ENCODE results near the gene POLR1A.

POLR1A gene

DNA sequence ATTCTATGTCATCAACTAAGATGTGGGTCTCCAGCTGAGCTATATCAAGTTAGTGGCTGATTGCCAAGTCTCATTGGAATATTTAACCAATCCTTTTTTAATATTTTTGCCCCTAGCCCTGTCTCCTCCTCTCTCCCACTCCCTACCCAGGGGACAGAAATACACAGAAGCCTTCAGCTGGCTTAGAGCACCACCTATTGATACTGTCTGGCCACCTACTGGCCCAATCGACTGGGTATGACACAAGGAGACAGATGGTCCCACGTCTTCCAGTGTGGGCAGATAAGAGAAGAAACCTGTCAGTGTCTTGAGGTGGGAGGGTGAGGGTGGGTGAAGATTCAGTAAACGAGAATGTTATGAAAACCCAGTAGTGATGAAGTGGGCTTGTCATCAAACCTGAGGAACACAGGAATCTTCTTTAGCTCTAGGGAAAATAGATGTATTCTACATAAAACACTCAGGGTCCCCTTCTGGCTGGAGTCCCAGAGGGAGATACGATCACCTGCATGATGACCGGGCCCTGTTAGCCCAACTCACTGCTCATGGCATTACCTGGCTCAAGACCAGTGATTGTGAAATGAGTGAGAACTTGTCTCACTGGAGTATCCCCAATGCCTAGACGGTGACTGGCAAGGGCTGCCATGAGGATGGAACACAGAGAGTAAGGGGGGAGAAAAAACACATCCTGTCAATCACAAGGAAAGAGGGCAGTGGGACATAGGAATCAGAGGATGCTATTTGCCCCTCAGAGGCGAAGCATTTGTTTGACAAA is 26.7 kb downstream of the POLR1A start:
- Histone ChIP-seq H3K36me3 (ENCODE audit: insufficient read depth, low read length) (peaks cover 37% of the 10 kb centered on the region), H3K9me3 (ENCODE audit: control insufficient read depth, insufficient read depth, low read length) (no peaks in the 10 kb centered on the region), H3K4me1 (ENCODE audit: insufficient read depth, low read length) (no peaks in the 10 kb centered on the region), H3K9ac (ENCODE audit: low read depth, low read length) (no peak overlapping the region)

DNA sequence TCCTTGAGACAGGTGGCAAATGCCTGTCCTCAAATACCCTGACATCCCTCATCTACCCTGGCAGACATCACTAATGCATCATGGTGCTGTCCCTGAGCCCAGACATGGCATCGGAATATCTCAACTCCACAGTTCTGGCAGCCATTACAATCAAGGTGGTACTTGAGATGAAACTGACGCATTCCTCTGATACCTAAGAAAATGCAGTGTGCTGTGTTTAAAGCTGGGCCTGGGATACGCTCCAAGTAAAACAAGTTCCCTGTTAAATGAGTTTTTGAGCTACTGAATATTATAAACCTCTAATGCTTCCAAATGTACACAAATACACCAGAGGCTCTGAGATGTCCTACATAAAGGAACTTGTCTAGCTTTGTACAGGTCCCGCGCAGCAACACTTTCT is 29.8 kb downstream of the POLR1A start:
- H3K9me3 ChIP-seq (ENCODE audit: control insufficient read depth, insufficient read depth, low read length), result no peaks in the 10 kb centered on the region
- peaks cover 44% of the 10 kb centered on the region for H3K36me3 ChIP-seq (ENCODE audit: insufficient read depth, low read length)
- H3K9ac ChIP-seq (ENCODE audit: low read depth, low read length), result no peak overlapping the region
- no peaks in the 10 kb centered on the region for H3K4me1 ChIP-seq (ENCODE audit: insufficient read depth, low read length)

DNA sequence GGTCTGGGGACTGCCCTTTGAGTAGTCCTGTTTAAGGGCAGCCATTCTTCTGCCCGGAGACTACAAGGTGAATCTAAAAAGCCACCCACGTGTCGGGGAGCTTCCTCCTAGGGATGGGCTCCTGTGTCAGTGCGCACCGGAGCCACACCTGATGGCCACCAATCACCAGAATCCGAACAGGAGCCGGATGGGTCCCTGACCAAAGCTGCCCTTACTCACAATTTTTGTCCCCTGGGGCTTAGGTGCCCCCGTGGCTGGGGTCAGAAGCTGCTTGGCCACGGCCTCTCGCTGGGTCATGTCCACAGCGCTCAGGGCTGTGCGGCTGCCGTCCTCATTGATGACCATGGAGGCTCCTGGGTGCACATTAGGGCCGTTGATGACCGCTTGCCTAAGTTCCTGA is 30.9 kb downstream of the POLR1A start:
- Histone ChIP-seq H3K9me3 (ENCODE audit: control insufficient read depth, insufficient read depth, low read length) (no peaks in the 10 kb centered on the region), H3K36me3 (ENCODE audit: insufficient read depth, low read length) (peaks cover 49% of the 10 kb centered on the region), H3K9ac (ENCODE audit: low read depth, low read length) (no peak overlapping the region), H3K4me1 (ENCODE audit: insufficient read depth, low read length) (no peaks in the 10 kb centered on the region)

DNA sequence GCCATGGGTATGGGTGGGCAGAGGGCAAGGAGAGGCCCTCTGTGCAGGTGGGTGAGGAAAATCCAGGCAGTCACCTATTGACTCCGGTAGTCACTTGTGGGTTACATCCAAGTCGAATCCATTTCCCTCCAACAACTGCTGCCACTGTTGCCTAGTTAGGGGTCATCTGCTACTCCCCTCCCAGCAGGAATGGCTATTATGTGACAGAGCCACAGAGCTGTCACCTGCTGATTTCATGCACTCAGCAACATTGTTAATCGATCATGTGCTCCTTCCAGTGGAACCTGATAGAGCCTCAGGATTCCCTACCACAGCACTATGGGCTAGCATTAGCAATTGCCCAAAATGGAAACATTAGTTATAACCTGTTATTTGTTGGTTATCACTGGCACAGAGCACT is 31.4 kb downstream of the POLR1A start:
- Histone ChIP-seq H3K4me1 (ENCODE audit: insufficient read depth, low read length) (no peaks in the 10 kb centered on the region), H3K36me3 (ENCODE audit: insufficient read depth, low read length) (peaks cover 50% of the 10 kb centered on the region), H3K9ac (ENCODE audit: low read depth, low read length) (no peak overlapping the region), H3K9me3 (ENCODE audit: control insufficient read depth, insufficient read depth, low read length) (no peaks in the 10 kb centered on the region)

DNA sequence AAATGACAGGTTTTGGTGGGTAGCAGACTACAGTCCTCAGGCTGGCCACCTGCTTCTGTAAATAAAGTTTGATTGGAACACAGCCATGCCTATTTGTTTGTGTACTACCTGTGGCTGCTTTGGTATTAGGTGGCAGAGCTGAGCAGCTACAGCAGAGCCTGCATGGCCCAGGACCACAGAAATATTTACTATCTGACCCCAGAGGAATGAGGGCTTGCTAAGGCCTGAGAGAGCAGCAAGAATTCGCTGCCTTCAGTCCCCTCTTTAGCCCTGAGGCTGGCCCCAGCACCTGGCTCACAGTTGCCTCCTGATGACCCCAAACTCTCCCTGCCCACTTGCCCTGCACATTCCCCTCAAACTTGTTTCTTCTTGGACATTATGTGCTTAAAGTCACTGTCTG is 32.5 kb downstream of the POLR1A start:
- Histone ChIP-seq H3K9me3 (ENCODE audit: control insufficient read depth, insufficient read depth, low read length) (no peaks in the 10 kb centered on the region), H3K4me1 (ENCODE audit: insufficient read depth, low read length) (no peaks in the 10 kb centered on the region), H3K36me3 (ENCODE audit: insufficient read depth, low read length) (peaks cover 56% of the 10 kb centered on the region), H3K9ac (ENCODE audit: low read depth, low read length) (no peak overlapping the region)

DNA sequence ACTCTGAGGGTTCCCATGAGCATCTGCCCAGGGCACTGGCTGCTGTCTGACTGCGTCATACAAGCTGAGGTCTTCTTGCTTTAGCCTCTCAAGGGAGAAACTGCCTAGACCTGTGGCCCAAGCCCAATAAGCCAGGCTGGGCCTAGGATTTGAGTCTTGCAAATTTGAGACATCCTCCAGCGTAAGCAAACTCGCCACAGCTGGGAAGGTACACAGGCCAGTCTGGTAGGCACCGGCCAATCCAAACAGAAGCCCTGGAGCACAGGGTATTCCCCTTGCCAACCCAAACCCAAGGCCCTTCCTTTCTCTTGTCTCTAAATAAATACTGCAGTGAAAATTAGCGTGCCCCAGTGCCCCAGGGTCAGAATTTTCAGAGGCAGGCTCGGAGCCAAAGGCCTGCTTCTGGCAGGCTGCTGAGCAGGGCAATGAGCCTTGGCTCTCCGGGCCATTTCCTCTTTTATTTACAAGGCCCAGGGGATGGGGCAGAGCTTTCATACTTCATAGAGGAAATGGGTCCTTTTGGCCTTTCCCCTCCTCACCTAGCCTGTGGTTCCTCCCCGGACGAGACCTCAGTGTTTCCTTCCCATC is 33.3 kb downstream of the POLR1A start:
- no peaks in the 10 kb centered on the region for H3K4me1 ChIP-seq (ENCODE audit: insufficient read depth, low read length)
- H3K36me3 ChIP-seq (ENCODE audit: insufficient read depth, low read length), result peaks cover 48% of the 10 kb centered on the region
- no peaks in the 10 kb centered on the region for H3K9me3 ChIP-seq (ENCODE audit: control insufficient read depth, insufficient read depth, low read length)
- no peak overlapping the region for H3K9ac ChIP-seq (ENCODE audit: low read depth, low read length)

- Histone ChIP-seq H3K9ac (ENCODE audit: low read depth, low read length) (no peak overlapping the region), H3K4me1 (ENCODE audit: insufficient read depth, low read length) (no peaks in the 10 kb centered on the region), H3K36me3 (ENCODE audit: insufficient read depth, low read length) (peaks cover 42% of the 10 kb centered on the region), H3K9me3 (ENCODE audit: control insufficient read depth, insufficient read depth, low read length) (no peaks in the 10 kb centered on the region)
These were observed 34.8 kb downstream of the POLR1A start for GRCh38 chr2:86070868-86071267.

DNA sequence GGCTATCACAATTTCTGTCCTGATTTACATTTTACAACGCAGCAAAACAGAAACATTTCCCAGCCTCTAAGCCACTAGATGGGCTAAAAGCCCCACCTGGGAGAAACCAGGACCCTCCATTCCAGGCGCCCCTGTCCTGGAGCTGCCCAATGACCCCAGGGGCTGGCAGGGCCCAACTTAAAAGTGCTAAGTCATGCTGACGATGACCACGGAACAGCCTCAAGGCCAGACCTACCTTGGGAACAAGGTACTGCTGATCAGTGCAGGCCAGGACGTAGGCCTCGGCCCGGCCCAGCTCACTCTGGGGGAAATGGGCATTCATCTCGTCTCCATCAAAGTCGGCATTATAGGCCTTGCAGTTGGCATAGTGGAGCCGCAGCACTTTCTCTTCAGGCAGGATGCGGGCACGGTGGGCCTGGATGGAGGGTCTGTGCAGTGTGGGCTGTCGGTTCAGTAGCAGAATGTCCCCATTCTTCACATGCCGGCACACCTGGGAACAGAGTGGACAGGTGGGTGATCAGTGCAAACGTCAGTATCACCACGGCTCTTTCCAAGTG is 35.8 kb downstream of the POLR1A start:
- no peaks in the 10 kb centered on the region for H3K9me3 ChIP-seq (ENCODE audit: control insufficient read depth, insufficient read depth, low read length)
- H3K9ac ChIP-seq (ENCODE audit: low read depth, low read length), result no peak overlapping the region
- H3K4me1 ChIP-seq (ENCODE audit: insufficient read depth, low read length), result no peaks in the 10 kb centered on the region
- H3K36me3 ChIP-seq (ENCODE audit: insufficient read depth, low read length), result peaks cover 43% of the 10 kb centered on the region

GRCh38 chr2:86069091-86069685 is 36.5 kb downstream of the POLR1A start:
- H3K4me1 ChIP-seq (ENCODE audit: insufficient read depth, low read length), result no peaks in the 10 kb centered on the region
- no peak overlapping the region for H3K9ac ChIP-seq (ENCODE audit: low read depth, low read length)
- H3K36me3 ChIP-seq (ENCODE audit: insufficient read depth, low read length), result peaks cover 44% of the 10 kb centered on the region
- H3K9me3 ChIP-seq (ENCODE audit: control insufficient read depth, insufficient read depth, low read length), result no peaks in the 10 kb centered on the region

- H3K36me3 ChIP-seq (ENCODE audit: insufficient read depth, low read length), result peaks cover 46% of the 10 kb centered on the region
- H3K4me1 ChIP-seq (ENCODE audit: insufficient read depth, low read length), result no peaks in the 10 kb centered on the region
- H3K9ac ChIP-seq (ENCODE audit: low read depth, low read length), result no peak overlapping the region
- H3K9me3 ChIP-seq (ENCODE audit: control insufficient read depth, insufficient read depth, low read length), result peaks cover 4% of the 10 kb centered on the region
These were observed 37.0 kb downstream of the POLR1A start for GRCh38 chr2:86068648-86069047.

DNA sequence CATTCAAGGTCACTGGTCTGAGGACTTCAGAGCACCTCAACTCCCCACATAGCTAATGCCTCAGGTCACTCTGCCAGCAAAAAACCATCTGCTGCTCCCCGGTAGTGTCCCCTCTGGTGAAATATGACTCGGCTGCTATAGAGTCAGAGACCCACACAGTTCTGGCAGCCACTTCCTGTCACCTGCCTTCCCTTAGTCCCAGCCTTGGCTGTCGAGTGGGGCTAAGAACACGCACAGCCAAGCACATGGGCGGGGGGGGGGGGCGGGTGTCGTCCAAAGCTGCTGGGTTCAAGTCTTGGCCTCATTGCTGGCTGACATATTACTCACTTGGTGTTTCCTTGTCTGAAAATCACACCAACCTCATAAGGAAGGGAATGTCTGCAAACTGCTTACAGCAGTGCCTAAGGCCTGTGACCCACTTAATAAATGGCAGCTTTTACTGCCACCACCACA is 37.5 kb downstream of the POLR1A start:
- Histone ChIP-seq H3K4me1 (ENCODE audit: insufficient read depth, low read length) (no peaks in the 10 kb centered on the region), H3K36me3 (ENCODE audit: insufficient read depth, low read length) (peaks cover 49% of the 10 kb centered on the region), H3K9ac (ENCODE audit: low read depth, low read length) (no peak overlapping the region), H3K9me3 (ENCODE audit: control insufficient read depth, insufficient read depth, low read length) (peaks cover 6% of the 10 kb centered on the region)

GRCh38 chr2:86066915-86067314 is 38.8 kb downstream of the POLR1A start:
- H3K4me1 ChIP-seq (ENCODE audit: insufficient read depth, low read length), result no peaks in the 10 kb centered on the region
- H3K36me3 ChIP-seq (ENCODE audit: insufficient read depth, low read length), result peaks cover 50% of the 10 kb centered on the region
- peaks cover 6% of the 10 kb centered on the region for H3K9me3 ChIP-seq (ENCODE audit: control insufficient read depth, insufficient read depth, low read length)
- no peak overlapping the region for H3K9ac ChIP-seq (ENCODE audit: low read depth, low read length)

GRCh38 chr2:86066007-86066578 is 39.6 kb downstream of the POLR1A start:
- no peaks in the 10 kb centered on the region for H3K4me1 ChIP-seq (ENCODE audit: insufficient read depth, low read length)
- H3K9me3 ChIP-seq (ENCODE audit: control insufficient read depth, insufficient read depth, low read length), result peaks cover 6% of the 10 kb centered on the region
- peaks cover 48% of the 10 kb centered on the region for H3K36me3 ChIP-seq (ENCODE audit: insufficient read depth, low read length)
- no peak overlapping the region for H3K9ac ChIP-seq (ENCODE audit: low read depth, low read length)

GRCh38 chr2:86065512-86065911 is 40.2 kb downstream of the POLR1A start:
- no peaks in the 10 kb centered on the region for H3K4me1 ChIP-seq (ENCODE audit: insufficient read depth, low read length)
- no peak overlapping the region for H3K9ac ChIP-seq (ENCODE audit: low read depth, low read length)
- peaks cover 47% of the 10 kb centered on the region for H3K36me3 ChIP-seq (ENCODE audit: insufficient read depth, low read length)
- H3K9me3 ChIP-seq (ENCODE audit: control insufficient read depth, insufficient read depth, low read length), result peaks cover 6% of the 10 kb centered on the region
